ENCODE data around the gene RPL11. TPM values are rescaled to one million over a fixed set of nuclear protein-coding genes. Genes with fewer than 3 reads are reported as not detected.

The RPL11 gene
- 1,000 to 10,000 TPM; 1,603 to 3,255 (median 2,883) TPM for polyA plus RNA-seq
- long read RNA-seq, donor 1: 0 reads
- long read RNA-seq, donor 2, transcript RPL11-206 (6 exons, 1,017 nt): major isoform, 600 of 1,240 reads
- long read RNA-seq, donor 2, transcript RPL11-203 (5 exons, 879 nt): minor isoform, 133 of 1,240 reads
- long read RNA-seq, donor 2, transcript RPL11-205 (4 exons, 539 nt): minor isoform, 7 of 1,240 reads
- long read RNA-seq, donor 2, transcript RPL11-201 (6 exons, 660 nt): minor isoform, 84 of 1,240 reads
- long read RNA-seq, donor 2, partial matches to known transcripts: 369 of 1,240 reads
- long read RNA-seq, donor 2, other reads (novel, unspliced or antisense): 47 of 1,240 reads
- long read RNA-seq, donor 3, transcript RPL11-201 (6 exons, 660 nt): minor isoform, 106 of 2,011 reads
- long read RNA-seq, donor 3, transcript RPL11-205 (4 exons, 539 nt): minor isoform, 20 of 2,011 reads
- long read RNA-seq, donor 3, transcript RPL11-206 (6 exons, 1,017 nt): major isoform, 742 of 2,011 reads
- long read RNA-seq, donor 3, transcript RPL11-203 (5 exons, 879 nt): minor isoform, 256 of 2,011 reads
- long read RNA-seq, donor 3, partial matches to known transcripts: 823 of 2,011 reads
- long read RNA-seq, donor 3, other reads (novel, unspliced or antisense): 63 of 2,011 reads
- long read RNA-seq, donor 4, transcript RPL11-203 (5 exons, 879 nt): minor isoform, 10 of 104 reads
- long read RNA-seq, donor 4, transcript RPL11-206 (6 exons, 1,017 nt): major isoform, 43 of 104 reads
- long read RNA-seq, donor 4, partial matches to known transcripts: 47 of 104 reads
- long read RNA-seq, donor 4, other reads (novel, unspliced or antisense): 0 of 104 reads
- long read RNA-seq, donor 5, transcript RPL11-206 (6 exons, 1,017 nt): major isoform, 309 of 827 reads
- long read RNA-seq, donor 5, transcript RPL11-203 (5 exons, 879 nt): minor isoform, 115 of 827 reads
- long read RNA-seq, donor 5, transcript RPL11-201 (6 exons, 660 nt): minor isoform, 55 of 827 reads
- long read RNA-seq, donor 5, transcript RPL11-205 (4 exons, 539 nt): minor isoform, 6 of 827 reads
- long read RNA-seq, donor 5, partial matches to known transcripts: 336 of 827 reads
- long read RNA-seq, donor 5, other reads (novel, unspliced or antisense): 6 of 827 reads
- long read RNA-seq, donor 6, transcript RPL11-201 (6 exons, 660 nt): minor isoform, 120 of 1,855 reads
- long read RNA-seq, donor 6, transcript RPL11-205 (4 exons, 539 nt): minor isoform, 10 of 1,855 reads
- long read RNA-seq, donor 6, transcript RPL11-203 (5 exons, 879 nt): minor isoform, 215 of 1,855 reads
- long read RNA-seq, donor 6, transcript RPL11-206 (6 exons, 1,017 nt): major isoform, 835 of 1,855 reads
- long read RNA-seq, donor 6, partial matches to known transcripts: 604 of 1,855 reads
- long read RNA-seq, donor 6, other reads (novel, unspliced or antisense): 70 of 1,855 reads
- long read RNA-seq, donor 7: 0 reads
- long read RNA-seq, donor 8, transcript RPL11-201 (6 exons, 660 nt): minor isoform, 28 of 374 reads
- long read RNA-seq, donor 8, transcript RPL11-203 (5 exons, 879 nt): minor isoform, 42 of 374 reads
- long read RNA-seq, donor 8, transcript RPL11-206 (6 exons, 1,017 nt): major isoform, 210 of 374 reads
- long read RNA-seq, donor 8, partial matches to known transcripts: 94 of 374 reads
- long read RNA-seq, donor 8, other reads (novel, unspliced or antisense): 0 of 374 reads
- long read RNA-seq, donor 9, transcript RPL11-206 (6 exons, 1,017 nt): major isoform, 277 of 571 reads
- long read RNA-seq, donor 9, transcript RPL11-203 (5 exons, 879 nt): minor isoform, 61 of 571 reads
- long read RNA-seq, donor 9, transcript RPL11-201 (6 exons, 660 nt): minor isoform, 34 of 571 reads
- long read RNA-seq, donor 9, partial matches to known transcripts: 184 of 571 reads
- long read RNA-seq, donor 9, other reads (novel, unspliced or antisense): 11 of 571 reads
- long read RNA-seq, donor 10, transcript RPL11-205 (4 exons, 539 nt): minor isoform, 23 of 2,676 reads
- long read RNA-seq, donor 10, transcript RPL11-206 (6 exons, 1,017 nt): major isoform, 1,225 of 2,676 reads
- long read RNA-seq, donor 10, transcript RPL11-201 (6 exons, 660 nt): minor isoform, 186 of 2,676 reads
- long read RNA-seq, donor 10, transcript RPL11-203 (5 exons, 879 nt): minor isoform, 305 of 2,676 reads
- long read RNA-seq, donor 10, partial matches to known transcripts: 839 of 2,676 reads
- long read RNA-seq, donor 10, other reads (novel, unspliced or antisense): 96 of 2,676 reads

- peak; percentile 96 for DNase-seq
- Histone ChIP-seq H3K9me3 (ENCODE audit: control insufficient read depth in 2 of 2, insufficient read depth in 1 of 2, low read depth in 1 of 2, low read length in 1 of 2) (peaks cover 0 to 9% of the 10 kb centered on the region in 2 donors), H3K27me3 (ENCODE audit: control insufficient read depth in 3 of 3, insufficient read depth in 3 of 3, low read length in 3 of 3) (no peaks in the 10 kb centered on the region), H3K4me1 (ENCODE audit: control insufficient read depth in 3 of 3, insufficient read depth in 2 of 3, low read depth in 1 of 3, low read length in 2 of 3) (peaks cover 2 to 19% (median 10%) of the 10 kb centered on the region in 3 donors), H3K27ac (ENCODE audit: low read depth in 1 of 3, low read length in 2 of 3) (peak within 1 kb of the TSS; percentile 65 to 91 (median 74)), H3K36me3 (ENCODE audit: control insufficient read depth in 3 of 3, insufficient read depth in 2 of 3, low read depth in 1 of 3, low read length in 3 of 3) (peaks cover 4 to 27% (median 15%) of the 10 kb centered on the region in 3 donors), H3K4me3 (ENCODE audit: low read depth in 1 of 3, low read length in 3 of 3) (peak within 1 kb of the TSS; percentile 73 to 89 (median 87))
- WGBS, 3 donors: 1% methylated on average over 45 of the region's 45 CpGs
- FAIRE-seq: no peak
Measured at GRCh38 chr1:23691499-23692307, at the start of gene RPL11. TSS of gene RPL11 (plus strand) at chr1:23691806. CDS start at chr1:23691824, 18 bp downstream.

- H3K4me3 ChIP-seq (ENCODE audit: low read depth in 1 of 3, low read length in 3 of 3): no peak overlapping the region
- H3K36me3 ChIP-seq (ENCODE audit: control insufficient read depth in 3 of 3, insufficient read depth in 2 of 3, low read depth in 1 of 3, low read length in 3 of 3): no peaks in the 10 kb centered on the region
- H3K27me3 ChIP-seq (ENCODE audit: control insufficient read depth in 3 of 3, insufficient read depth in 3 of 3, low read length in 3 of 3): no peaks in the 10 kb centered on the region
- FAIRE-seq (no peak), DNase-seq (no peak)
- no peaks in the 10 kb centered on the region for H3K4me1 ChIP-seq (ENCODE audit: control insufficient read depth in 3 of 3, insufficient read depth in 2 of 3, low read depth in 1 of 3, low read length in 2 of 3)
- WGBS, 3 donors: 55 to 80% (median 66%) methylated on average over 7 of the region's 7 CpGs
- no peaks in the 10 kb centered on the region for H3K9me3 ChIP-seq (ENCODE audit: control insufficient read depth in 2 of 2, insufficient read depth in 1 of 2, low read depth in 1 of 2, low read length in 1 of 2)
- no peak overlapping the region for H3K27ac ChIP-seq (ENCODE audit: low read depth in 1 of 3, low read length in 2 of 3)
Measured at GRCh38 chr1:23643736-23644554, 47.7 kb upstream of the RPL11 start.

- no peaks in the 10 kb centered on the region for H3K36me3 ChIP-seq (ENCODE audit: control insufficient read depth in 3 of 3, insufficient read depth in 2 of 3, low read depth in 1 of 3, low read length in 3 of 3)
- 77 to 88% (median 87%) methylated on average over 5 of the region's 5 CpGs for WGBS, 3 donors
- H3K27me3 ChIP-seq (ENCODE audit: control insufficient read depth in 3 of 3, insufficient read depth in 3 of 3, low read length in 3 of 3): no peaks in the 10 kb centered on the region
- no peak for DNase-seq
- H3K4me3 ChIP-seq (ENCODE audit: low read depth in 1 of 3, low read length in 3 of 3): no peak overlapping the region
- no peak for FAIRE-seq
- H3K4me1 ChIP-seq (ENCODE audit: control insufficient read depth in 3 of 3, insufficient read depth in 2 of 3, low read depth in 1 of 3, low read length in 2 of 3): no peaks in the 10 kb centered on the region
- no peaks in the 10 kb centered on the region for H3K9me3 ChIP-seq (ENCODE audit: control insufficient read depth in 2 of 2, insufficient read depth in 1 of 2, low read depth in 1 of 2, low read length in 1 of 2)
- H3K27ac ChIP-seq (ENCODE audit: low read depth in 1 of 3, low read length in 2 of 3): no peak overlapping the region
Measured at GRCh38 chr1:23644555-23644866, 47.1 kb upstream of the RPL11 start.

GRCh38 chr1:23645338-23645737 is 46.3 kb upstream of the RPL11 start:
- WGBS, 3 donors: 90 to 96% (median 93%) methylated on average over 3 of the region's 3 CpGs
- Histone ChIP-seq H3K9me3 (ENCODE audit: control insufficient read depth in 2 of 2, insufficient read depth in 1 of 2, low read depth in 1 of 2, low read length in 1 of 2) (no peaks in the 10 kb centered on the region), H3K4me1 (ENCODE audit: control insufficient read depth in 3 of 3, insufficient read depth in 2 of 3, low read depth in 1 of 3, low read length in 2 of 3) (no peaks in the 10 kb centered on the region), H3K4me3 (ENCODE audit: low read depth in 1 of 3, low read length in 3 of 3) (no peak overlapping the region), H3K27ac (ENCODE audit: low read depth in 1 of 3, low read length in 2 of 3) (no peak overlapping the region), H3K27me3 (ENCODE audit: control insufficient read depth in 3 of 3, insufficient read depth in 3 of 3, low read length in 3 of 3) (peaks cover 0 to 2% (median 0%) of the 10 kb centered on the region in 3 donors), H3K36me3 (ENCODE audit: control insufficient read depth in 3 of 3, insufficient read depth in 2 of 3, low read depth in 1 of 3, low read length in 3 of 3) (no peaks in the 10 kb centered on the region)
- DNase-seq (no peak), FAIRE-seq (no peak)

GRCh38 chr1:23646091-23646490 is 45.5 kb upstream of the RPL11 start:
- WGBS, 3 donors: 84 to 93% (median 91%) methylated on average over 4 of the region's 4 CpGs
- H3K4me3 ChIP-seq (ENCODE audit: low read depth in 1 of 3, low read length in 3 of 3): no peak overlapping the region
- DNase-seq (no peak), FAIRE-seq (no peak)
- H3K9me3 ChIP-seq (ENCODE audit: control insufficient read depth in 2 of 2, insufficient read depth in 1 of 2, low read depth in 1 of 2, low read length in 1 of 2): no peaks in the 10 kb centered on the region
- no peaks in the 10 kb centered on the region for H3K36me3 ChIP-seq (ENCODE audit: control insufficient read depth in 3 of 3, insufficient read depth in 2 of 3, low read depth in 1 of 3, low read length in 3 of 3)
- no peaks in the 10 kb centered on the region for H3K4me1 ChIP-seq (ENCODE audit: control insufficient read depth in 3 of 3, insufficient read depth in 2 of 3, low read depth in 1 of 3, low read length in 2 of 3)
- H3K27me3 ChIP-seq (ENCODE audit: control insufficient read depth in 3 of 3, insufficient read depth in 3 of 3, low read length in 3 of 3): peaks cover 0 to 2% (median 0%) of the 10 kb centered on the region in 3 donors
- no peak overlapping the region for H3K27ac ChIP-seq (ENCODE audit: low read depth in 1 of 3, low read length in 2 of 3)

- H3K4me3 ChIP-seq (ENCODE audit: low read depth in 1 of 3, low read length in 3 of 3): no peak overlapping the region
- H3K36me3 ChIP-seq (ENCODE audit: control insufficient read depth in 3 of 3, insufficient read depth in 2 of 3, low read depth in 1 of 3, low read length in 3 of 3): no peaks in the 10 kb centered on the region
- no peaks in the 10 kb centered on the region for H3K4me1 ChIP-seq (ENCODE audit: control insufficient read depth in 3 of 3, insufficient read depth in 2 of 3, low read depth in 1 of 3, low read length in 2 of 3)
- no peak overlapping the region for H3K27ac ChIP-seq (ENCODE audit: low read depth in 1 of 3, low read length in 2 of 3)
- no peak for FAIRE-seq
- DNase-seq: no peak
- WGBS, 3 donors: 80 to 87% (median 84%) methylated on average over 6 of the region's 6 CpGs
- peaks cover 0 to 2% (median 0%) of the 10 kb centered on the region in 3 donors for H3K27me3 ChIP-seq (ENCODE audit: control insufficient read depth in 3 of 3, insufficient read depth in 3 of 3, low read length in 3 of 3)
- no peaks in the 10 kb centered on the region for H3K9me3 ChIP-seq (ENCODE audit: control insufficient read depth in 2 of 2, insufficient read depth in 1 of 2, low read depth in 1 of 2, low read length in 1 of 2)
Measured at GRCh38 chr1:23646541-23646940, 45.1 kb upstream of the RPL11 start.
